NK-92 (cell line): ENCODE results near the gene ADAMTS10.
"Not testable (repeated sequence)": the region's sequence is repeated elsewhere in the genome, so short reads cannot be mapped to it uniquely, and the experiment has no call there.

Source experiments
- DNase-seq: peaks from one replicate; lab custom pipeline; 2025; ENCODE audit not compliant: unreplicated experiment; lab: John Stamatoyannopoulos, UW

Gene ADAMTS10

GRCh38 chr19:8564866-8565265 lies 45.6 kb downstream of the ADAMTS10 start:
- not testable (repeated sequence) for DNase-seq

GRCh38 chr19:8561075-8561764 lies 49.3 kb downstream of the ADAMTS10 start:
- no peak for DNase-seq

GRCh38 chr19:8558325-8558724 lies 52.2 kb downstream of the ADAMTS10 start:
- no peak for DNase-seq

GRCh38 chr19:8557642-8558238 lies 52.8 kb downstream of the ADAMTS10 start:
- no peak for DNase-seq

- DNase-seq, result not testable (repeated sequence)
Measured at GRCh38 chr19:8553729-8554128, 56.8 kb downstream of the ADAMTS10 start.

- no peak for DNase-seq
Measured at GRCh38 chr19:8552810-8553209, 57.7 kb downstream of the ADAMTS10 start.

- no peak for DNase-seq
Measured at GRCh38 chr19:8550070-8550469, 60.4 kb downstream of the ADAMTS10 start.

GRCh38 chr19:8545743-8546142 lies 64.8 kb downstream of the ADAMTS10 start:
- DNase-seq, result no peak

- no peak for DNase-seq
Measured at GRCh38 chr19:8544168-8544567, 66.3 kb downstream of the ADAMTS10 start.

- DNase-seq, result no peak
Measured at GRCh38 chr19:8539621-8540149, 70.8 kb downstream of the ADAMTS10 start.

GRCh38 chr19:8537099-8537498 lies 73.4 kb downstream of the ADAMTS10 start:
- no peak for DNase-seq

- no peak for DNase-seq
Measured at GRCh38 chr19:8536282-8536681, 74.2 kb downstream of the ADAMTS10 start.

GRCh38 chr19:8532225-8532624 lies 78.3 kb downstream of the ADAMTS10 start:
- no peak for DNase-seq

- no peak for DNase-seq
Measured at GRCh38 chr19:8531470-8531869, 79.0 kb downstream of the ADAMTS10 start.
